Dendritic cell treated with granulocyte-macrophage colony-stimulating factor and Interleukin-4, amounts not matched to agents 40 ng/mL and 50 ng/mL, for 4 days (primary cell): ENCODE results near the gene AFF1.
A peak's percentile ranks its signal among the peaks of the same experiment; 100 is the strongest.

Experiments
- H3K27ac Mint-ChIP-seq: one replicate; pipeline ENCODE4 v1.8.0; 2022; ENCODE audit warnings: mild to moderate bottlenecking, mixed read lengths
- H3K27me3 Mint-ChIP-seq: one replicate; pipeline ENCODE4 v1.8.0; 2022; ENCODE audit warnings: mild to moderate bottlenecking, mixed read lengths
- H3K36me3 Mint-ChIP-seq: one replicate; pipeline ENCODE4 v1.8.0; 2022; ENCODE audit warnings: low read depth, mixed read lengths
- H3K4me1 Mint-ChIP-seq: one replicate; pipeline ENCODE4 v1.8.0; 2022; ENCODE audit warnings: low read depth, mixed read lengths
- H3K4me3 Mint-ChIP-seq: one replicate; pipeline ENCODE4 v1.8.0; 2022; ENCODE audit warnings: mild to moderate bottlenecking, moderate library complexity, mixed read lengths
- H3K9me3 Mint-ChIP-seq: one replicate; pipeline ENCODE4 v1.8.0; 2022; ENCODE audit warnings: mixed read lengths
- intact Hi-C: fragments of 100-400 bp; cut with micrococcal nuclease; formaldehyde crosslinking; loops from one replicate; pipeline ENCODE4 v1.15.0; 2022

Gene AFF1

DNA sequence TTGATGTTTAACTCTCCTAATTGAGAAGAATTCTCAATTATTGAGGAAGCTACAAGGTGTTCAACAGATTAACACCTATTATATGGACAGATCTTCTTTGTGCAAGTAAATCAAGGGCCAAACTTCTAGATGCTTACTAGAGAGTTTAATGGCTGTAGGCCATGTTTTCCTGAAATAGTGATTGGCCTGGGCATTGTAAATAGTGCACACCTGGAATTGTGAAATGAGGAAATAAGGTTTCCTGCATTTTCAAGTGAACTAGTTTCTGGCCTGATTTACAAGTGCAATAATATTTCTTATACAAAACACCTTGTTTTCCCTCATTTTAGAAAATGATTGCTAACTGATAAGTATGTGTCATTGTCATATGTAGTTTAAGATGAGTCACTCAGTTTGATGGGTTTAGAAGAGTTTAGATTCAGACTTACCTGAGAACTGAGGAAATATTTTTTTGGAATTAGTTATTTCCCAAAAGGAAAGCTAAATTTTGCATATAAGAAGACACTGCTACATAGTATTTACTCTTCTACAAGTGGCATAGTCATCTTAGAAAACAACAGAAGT, 21.2 kb downstream of the AFF1 start:
- peaks cover 41% of the 10 kb centered on the region for H3K36me3 Mint-ChIP-seq
- H3K27ac Mint-ChIP-seq: no peak overlapping the region
- H3K4me1 Mint-ChIP-seq: peaks cover 49% of the 10 kb centered on the region
- intact Hi-C loops: no loop called here
- H3K4me3 Mint-ChIP-seq: no peak overlapping the region
- H3K9me3 Mint-ChIP-seq: no peaks in the 10 kb centered on the region
- no peaks in the 10 kb centered on the region for H3K27me3 Mint-ChIP-seq

DNA sequence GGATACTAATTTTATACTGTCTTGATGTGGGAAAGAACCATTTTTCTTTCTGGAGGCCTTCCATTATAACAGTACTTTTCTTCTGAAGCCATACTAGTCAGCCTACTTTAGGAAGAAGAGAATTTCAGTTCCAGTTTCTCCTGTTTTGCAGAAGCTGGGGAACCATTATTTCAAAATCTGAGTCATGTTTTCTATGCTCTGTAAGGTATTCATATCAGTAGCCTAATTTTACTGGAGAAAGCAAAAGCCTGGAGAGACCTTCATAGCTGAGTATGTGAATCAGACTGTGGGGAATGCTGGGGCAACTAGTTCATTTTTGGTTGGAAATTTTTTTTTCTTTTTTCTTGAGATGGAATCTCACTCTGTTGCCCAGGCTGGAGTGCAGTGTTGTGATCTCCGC, 22.4 kb downstream of the AFF1 start:
- Mint-ChIP-seq H3K36me3 (peaks cover 28% of the 10 kb centered on the region), H3K9me3 (no peaks in the 10 kb centered on the region), H3K4me3 (peak overlapping the region; percentile 20), H3K4me1 (peaks cover 53% of the 10 kb centered on the region), H3K27me3 (no peaks in the 10 kb centered on the region), H3K27ac (peak overlapping the region; percentile 82)
- intact Hi-C loops: no loop called here

DNA sequence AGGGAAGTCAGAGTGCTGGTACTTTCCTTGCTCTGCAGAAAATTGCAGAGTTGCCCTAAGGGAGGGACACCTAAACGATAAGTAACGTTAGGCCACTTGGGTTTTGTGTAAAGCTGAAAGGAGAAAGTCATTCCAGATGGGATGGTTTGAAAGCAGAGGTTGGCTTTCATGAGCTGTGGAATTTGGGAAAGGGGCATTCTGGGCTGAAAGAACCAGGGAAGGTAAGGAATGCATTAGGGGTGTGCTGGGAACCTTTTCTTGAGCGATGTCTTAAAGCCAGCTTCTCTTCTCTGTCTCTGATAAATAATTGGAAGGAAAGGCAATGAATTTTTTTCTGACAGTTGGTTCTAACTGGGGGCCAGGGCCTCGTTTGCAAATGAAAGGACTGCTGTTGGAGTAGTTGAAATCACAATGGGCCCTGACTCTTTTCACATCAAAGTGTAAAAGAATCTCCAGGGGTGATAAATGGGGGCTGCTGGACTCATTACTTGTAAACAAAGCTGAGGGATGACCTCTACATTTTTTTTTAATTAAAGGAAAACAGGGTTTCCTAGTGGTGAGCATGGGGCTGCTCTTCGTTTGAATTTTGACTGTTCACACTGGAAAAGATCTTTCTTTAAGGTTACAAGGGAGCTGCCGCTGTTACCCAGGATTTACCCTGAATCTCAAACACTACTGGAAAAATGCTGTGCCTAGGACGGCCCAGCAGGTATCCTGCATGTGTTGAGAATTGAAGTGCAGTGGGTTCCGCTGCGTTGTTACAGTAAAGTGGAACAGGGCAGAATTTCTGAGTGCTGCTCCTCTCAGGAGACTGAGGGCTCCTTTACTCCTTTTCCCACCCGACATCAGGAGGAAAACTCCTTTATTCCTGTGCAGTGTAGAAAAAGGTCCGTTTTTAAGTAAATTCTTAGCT, 25.0 kb downstream of the AFF1 start:
- H3K9me3 Mint-ChIP-seq: no peaks in the 10 kb centered on the region
- peaks cover 31% of the 10 kb centered on the region for H3K36me3 Mint-ChIP-seq
- peak overlapping the region; percentile 85 for H3K27ac Mint-ChIP-seq
- H3K4me1 Mint-ChIP-seq: peaks cover 56% of the 10 kb centered on the region
- H3K27me3 Mint-ChIP-seq: no peaks in the 10 kb centered on the region
- no peak overlapping the region for H3K4me3 Mint-ChIP-seq
- intact Hi-C loops: no loop called here

GRCh38 chr4:86960557-86960961, 25.7 kb downstream of the AFF1 start:
- no peaks in the 10 kb centered on the region for H3K27me3 Mint-ChIP-seq
- H3K9me3 Mint-ChIP-seq: no peaks in the 10 kb centered on the region
- H3K36me3 Mint-ChIP-seq: peaks cover 24% of the 10 kb centered on the region
- peaks cover 55% of the 10 kb centered on the region for H3K4me1 Mint-ChIP-seq
- H3K4me3 Mint-ChIP-seq: peak overlapping the region; percentile 13
- H3K27ac Mint-ChIP-seq: peak overlapping the region; percentile 80
- intact Hi-C loops: no loop called here

- no peaks in the 10 kb centered on the region for H3K27me3 Mint-ChIP-seq
- peaks cover 22% of the 10 kb centered on the region for H3K36me3 Mint-ChIP-seq
- intact Hi-C loops: no loop called here
- H3K4me3 Mint-ChIP-seq: peak overlapping the region; percentile 13
- no peaks in the 10 kb centered on the region for H3K9me3 Mint-ChIP-seq
- peaks cover 52% of the 10 kb centered on the region for H3K4me1 Mint-ChIP-seq
- H3K27ac Mint-ChIP-seq: peak overlapping the region; percentile 80
Observed at GRCh38 chr4:86961116-86961515, 26.3 kb downstream of the AFF1 start.

- Mint-ChIP-seq H3K4me3 (no peak overlapping the region), H3K9me3 (no peaks in the 10 kb centered on the region), H3K36me3 (peaks cover 22% of the 10 kb centered on the region), H3K4me1 (peaks cover 48% of the 10 kb centered on the region), H3K27me3 (no peaks in the 10 kb centered on the region), H3K27ac (peak overlapping the region; percentile 80)
- intact Hi-C loops: no loop called here
Observed at GRCh38 chr4:86961605-86962295, 26.9 kb downstream of the AFF1 start.

DNA sequence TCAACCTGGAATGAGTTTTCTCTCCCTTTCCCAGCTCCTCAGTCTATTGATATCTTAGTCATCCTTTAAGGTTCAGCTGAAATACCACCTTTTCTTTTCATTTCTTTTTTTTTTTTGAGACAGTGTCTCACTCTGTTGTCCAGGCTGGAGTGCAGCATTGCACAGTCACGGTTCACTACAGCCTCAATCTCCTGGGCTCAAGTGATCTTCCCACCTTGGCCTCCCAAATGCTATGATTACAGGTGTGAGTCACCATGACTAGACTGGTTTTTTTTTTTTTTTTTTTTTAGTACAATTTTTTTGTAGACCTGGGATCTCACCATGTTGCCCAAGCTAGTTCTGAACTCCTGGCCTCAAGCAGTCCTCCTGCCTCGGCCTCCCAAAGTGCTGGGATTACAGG, 28.9 kb downstream of the AFF1 start:
- Mint-ChIP-seq H3K27ac (no peak overlapping the region), H3K27me3 (no peaks in the 10 kb centered on the region), H3K4me3 (no peak overlapping the region), H3K36me3 (peaks cover 22% of the 10 kb centered on the region), H3K4me1 (peaks cover 35% of the 10 kb centered on the region), H3K9me3 (no peaks in the 10 kb centered on the region)
- intact Hi-C loops: no loop called here

- intact Hi-C loops: no loop called here
- Mint-ChIP-seq H3K4me1 (peaks cover 20% of the 10 kb centered on the region), H3K27ac (no peak overlapping the region), H3K27me3 (no peaks in the 10 kb centered on the region), H3K9me3 (no peaks in the 10 kb centered on the region), H3K4me3 (no peak overlapping the region), H3K36me3 (peaks cover 16% of the 10 kb centered on the region)
Observed at GRCh38 chr4:86965019-86965976, 30.5 kb downstream of the AFF1 start.

- peaks cover 28% of the 10 kb centered on the region for H3K36me3 Mint-ChIP-seq
- H3K4me1 Mint-ChIP-seq: peaks cover 22% of the 10 kb centered on the region
- H3K27ac Mint-ChIP-seq: no peak overlapping the region
- H3K27me3 Mint-ChIP-seq: no peaks in the 10 kb centered on the region
- no peaks in the 10 kb centered on the region for H3K9me3 Mint-ChIP-seq
- intact Hi-C loops: loop anchor here (2.0 kb wide), 1 partner anchor 14 kb away; no protein-coding TSS in a partner anchor
- no peak overlapping the region for H3K4me3 Mint-ChIP-seq
Observed at GRCh38 chr4:86967073-86967472, 32.3 kb downstream of the AFF1 start.

DNA sequence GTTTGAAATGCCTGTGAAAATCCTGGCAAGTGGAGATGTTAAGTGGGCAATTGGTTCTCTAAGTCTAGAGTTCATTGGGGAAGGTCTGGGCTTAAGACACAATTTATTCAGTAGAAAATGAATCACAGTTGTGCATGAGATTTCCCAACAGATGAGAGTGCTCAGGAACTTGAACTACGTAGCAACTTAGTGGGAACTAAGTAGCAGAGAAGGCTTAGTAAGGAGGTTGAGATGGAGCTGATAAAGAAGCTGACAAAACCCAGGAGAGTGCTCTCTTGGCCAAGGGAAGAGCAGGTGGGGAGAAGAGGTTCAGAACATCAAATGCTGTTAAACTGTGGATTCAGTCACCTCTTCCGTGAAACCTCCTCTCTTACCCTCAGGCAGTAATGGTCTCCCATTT, 33.0 kb downstream of the AFF1 start:
- Mint-ChIP-seq H3K36me3 (peaks cover 28% of the 10 kb centered on the region), H3K9me3 (no peaks in the 10 kb centered on the region), H3K4me1 (peaks cover 27% of the 10 kb centered on the region), H3K27me3 (no peaks in the 10 kb centered on the region), H3K4me3 (no peak overlapping the region), H3K27ac (no peak overlapping the region)
- intact Hi-C loops: loop anchor here (2.0 kb wide), 1 partner anchor 13 kb away; no protein-coding TSS in a partner anchor

DNA sequence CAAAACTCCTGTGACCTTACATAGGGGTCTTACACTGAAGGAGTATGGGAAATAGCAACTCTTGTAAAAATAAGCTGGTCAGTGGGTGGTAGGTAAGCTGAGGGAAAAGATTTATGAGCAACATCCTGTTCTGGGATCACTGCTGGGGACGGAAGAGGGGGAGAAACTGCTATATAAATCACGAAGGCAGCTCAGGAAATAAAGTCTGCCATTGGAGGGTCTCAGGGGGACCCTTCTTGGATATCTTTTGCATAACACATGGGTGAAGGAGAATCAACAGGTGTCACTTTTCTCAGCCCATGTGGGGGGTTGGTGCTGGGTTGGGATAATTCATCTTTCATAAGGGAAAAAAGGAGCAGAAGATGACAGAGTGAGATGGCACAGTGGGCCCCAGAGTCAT, 33.7 kb downstream of the AFF1 start:
- H3K36me3 Mint-ChIP-seq: peaks cover 23% of the 10 kb centered on the region
- no peaks in the 10 kb centered on the region for H3K9me3 Mint-ChIP-seq
- H3K4me1 Mint-ChIP-seq: peaks cover 34% of the 10 kb centered on the region
- H3K27ac Mint-ChIP-seq: no peak overlapping the region
- H3K27me3 Mint-ChIP-seq: no peaks in the 10 kb centered on the region
- H3K4me3 Mint-ChIP-seq: no peak overlapping the region
- intact Hi-C loops: no loop called here

- H3K4me3 Mint-ChIP-seq: no peak overlapping the region
- intact Hi-C loops: no loop called here
- peaks cover 25% of the 10 kb centered on the region for H3K36me3 Mint-ChIP-seq
- no peaks in the 10 kb centered on the region for H3K9me3 Mint-ChIP-seq
- H3K27ac Mint-ChIP-seq: peak overlapping the region; percentile 12
- peaks cover 48% of the 10 kb centered on the region for H3K4me1 Mint-ChIP-seq
- H3K27me3 Mint-ChIP-seq: no peaks in the 10 kb centered on the region
Observed at GRCh38 chr4:86970447-86971354, 35.9 kb downstream of the AFF1 start.

DNA sequence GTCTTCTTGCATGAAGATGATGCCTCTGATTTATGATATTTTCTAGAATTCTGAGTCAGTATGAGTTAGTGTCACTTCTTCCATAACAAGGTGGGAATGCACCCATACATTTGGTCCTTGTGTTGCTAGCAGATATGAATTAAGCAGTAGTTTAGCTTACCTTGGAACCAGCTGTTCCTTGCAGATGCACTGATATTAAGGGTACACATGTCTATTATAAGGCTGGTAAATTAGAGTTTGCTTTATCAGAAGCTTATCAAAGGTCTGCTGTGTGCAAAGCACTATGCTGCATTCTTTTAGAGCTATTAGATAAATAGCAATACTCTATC, 36.5 kb downstream of the AFF1 start:
- no peaks in the 10 kb centered on the region for H3K27me3 Mint-ChIP-seq
- H3K36me3 Mint-ChIP-seq: peaks cover 30% of the 10 kb centered on the region
- H3K9me3 Mint-ChIP-seq: no peaks in the 10 kb centered on the region
- H3K4me3 Mint-ChIP-seq: no peak overlapping the region
- intact Hi-C loops: no loop called here
- peak overlapping the region; percentile 65 for H3K27ac Mint-ChIP-seq
- peaks cover 54% of the 10 kb centered on the region for H3K4me1 Mint-ChIP-seq
